HUES6 (cell line): ENCODE measurements around the gene CHST1.

Source experiments
- H3K27ac ChIP-seq: 2 replicates; pipeline ENCODE4 v1.7.0; 2013; ENCODE audit warnings: low read depth, mild to moderate bottlenecking, low read length, inconsistent platforms
- H3K27me3 ChIP-seq: 2 replicates; pipeline ENCODE4 v1.6.1; 2013; ENCODE audit warnings: low read length; ENCODE audit not compliant: control insufficient read depth, insufficient read depth
- H3K36me3 ChIP-seq: 2 replicates; pipeline ENCODE4 v1.6.1; 2013; ENCODE audit warnings: low read length; ENCODE audit not compliant: control insufficient read depth, insufficient read depth
- H3K4me1 ChIP-seq: 2 replicates; pipeline ENCODE4 v1.6.1; 2013; ENCODE audit warnings: low read length; ENCODE audit not compliant: control insufficient read depth, insufficient read depth
- H3K4me3 ChIP-seq: 2 replicates; pipeline ENCODE4 v1.5.1; 2013; ENCODE audit warnings: low read depth, low read length
- H3K9ac ChIP-seq: one replicate; pipeline ENCODE4 v1.6.1; 2013; ENCODE audit warnings: mild to moderate bottlenecking, low read length
- H3K9me3 ChIP-seq: 2 replicates; pipeline ENCODE4 v1.6.1; 2013; ENCODE audit warnings: low read depth, low read length; ENCODE audit not compliant: control insufficient read depth, insufficient read depth

The CHST1 gene

DNA sequence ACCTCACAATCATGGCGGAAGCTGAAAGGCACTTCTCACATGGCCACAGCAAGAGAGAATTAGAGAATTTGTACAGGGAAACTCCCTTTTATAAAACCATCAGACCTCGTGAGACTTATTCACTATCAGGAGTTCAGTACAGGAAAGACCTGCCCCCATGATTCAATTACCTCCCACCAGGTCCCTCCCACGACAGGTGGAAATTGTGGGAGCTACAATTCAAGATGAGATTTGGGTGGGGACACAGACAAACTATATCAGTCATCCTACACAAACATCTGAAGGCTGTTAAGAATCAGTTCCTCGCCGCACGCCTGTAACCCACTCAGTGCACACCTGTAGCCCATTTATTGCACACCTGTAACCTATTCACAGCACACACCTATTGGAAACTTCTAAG, 39.8 kb downstream of the CHST1 start:
- H3K4me3 ChIP-seq = no peak overlapping the region
- H3K9me3 ChIP-seq = peaks cover 21% of the 10 kb centered on the region
- H3K27ac ChIP-seq = no peak overlapping the region
- H3K9ac ChIP-seq = no peak overlapping the region
- H3K4me1 ChIP-seq = no peaks in the 10 kb centered on the region
- H3K36me3 ChIP-seq = no peaks in the 10 kb centered on the region
- H3K27me3 ChIP-seq = peaks cover 10% of the 10 kb centered on the region

DNA sequence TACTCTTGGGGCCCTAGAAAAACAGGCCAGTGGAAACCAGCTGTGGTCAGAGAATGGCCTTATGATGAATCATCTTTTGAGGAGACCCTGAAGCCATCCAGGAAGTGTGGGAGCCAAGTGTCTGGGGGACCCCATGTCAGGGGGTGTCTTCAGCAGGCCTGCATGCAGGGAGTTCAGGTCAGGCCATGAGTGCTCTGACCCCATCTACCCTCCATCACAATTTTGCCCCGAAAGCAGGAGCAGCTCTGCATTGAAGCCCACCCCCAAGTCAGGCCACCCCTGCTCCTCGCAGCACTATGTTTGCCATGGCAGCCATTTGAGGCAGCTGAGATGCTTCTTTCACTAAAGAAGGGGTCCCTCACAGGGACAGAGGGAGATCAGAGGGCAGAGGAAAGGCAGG, 41.3 kb downstream of the CHST1 start:
- Histone ChIP-seq H3K4me3 (no peak overlapping the region), H3K27ac (no peak overlapping the region), H3K36me3 (no peaks in the 10 kb centered on the region), H3K9ac (no peak overlapping the region), H3K4me1 (no peaks in the 10 kb centered on the region), H3K9me3 (peaks cover 27% of the 10 kb centered on the region), H3K27me3 (peaks cover 10% of the 10 kb centered on the region)

- Histone ChIP-seq H3K9me3 (peaks cover 24% of the 10 kb centered on the region), H3K4me1 (no peaks in the 10 kb centered on the region; the same call in 1 of the 2 replicates), H3K36me3 (no peaks in the 10 kb centered on the region), H3K27ac (no peak overlapping the region), H3K9ac (no peak overlapping the region), H3K4me3 (no peak overlapping the region), H3K27me3 (peaks cover 10% of the 10 kb centered on the region)
Measured at GRCh38 chr11:45622861-45623260, 42.6 kb downstream of the CHST1 start.

GRCh38 chr11:45622283-45622682, 43.1 kb downstream of the CHST1 start:
- H3K4me1 ChIP-seq = no peaks in the 10 kb centered on the region; the same call in 1 of the 2 replicates
- no peaks in the 10 kb centered on the region for H3K36me3 ChIP-seq
- no peak overlapping the region for H3K4me3 ChIP-seq
- H3K27ac ChIP-seq = no peak overlapping the region
- H3K9me3 ChIP-seq = peaks cover 19% of the 10 kb centered on the region; the same call in 1 of the 2 replicates
- H3K27me3 ChIP-seq = peaks cover 10% of the 10 kb centered on the region
- no peak overlapping the region for H3K9ac ChIP-seq

GRCh38 chr11:45621588-45621987, 43.8 kb downstream of the CHST1 start:
- no peaks in the 10 kb centered on the region; the same call in 1 of the 2 replicates for H3K4me1 ChIP-seq
- H3K27ac ChIP-seq = no peak overlapping the region
- peaks cover 10% of the 10 kb centered on the region for H3K27me3 ChIP-seq
- H3K9ac ChIP-seq = no peak overlapping the region
- H3K9me3 ChIP-seq = peaks cover 19% of the 10 kb centered on the region; the same call in 1 of the 2 replicates
- no peak overlapping the region for H3K4me3 ChIP-seq
- no peaks in the 10 kb centered on the region for H3K36me3 ChIP-seq

- Histone ChIP-seq H3K4me1 (no peaks in the 10 kb centered on the region; the same call in 1 of the 2 replicates), H3K27ac (no peak overlapping the region), H3K27me3 (no peaks in the 10 kb centered on the region), H3K9ac (no peak overlapping the region), H3K36me3 (no peaks in the 10 kb centered on the region), H3K4me3 (no peak overlapping the region), H3K9me3 (peaks cover 14% of the 10 kb centered on the region; the same call in 1 of the 2 replicates)
Measured at GRCh38 chr11:45620243-45620642, 45.2 kb downstream of the CHST1 start.

GRCh38 chr11:45618897-45619296, 46.5 kb downstream of the CHST1 start:
- Histone ChIP-seq H3K4me1 (no peaks in the 10 kb centered on the region; the same call in 1 of the 2 replicates), H3K9ac (no peak overlapping the region), H3K27me3 (no peaks in the 10 kb centered on the region), H3K36me3 (no peaks in the 10 kb centered on the region), H3K4me3 (no peak overlapping the region), H3K27ac (no peak overlapping the region), H3K9me3 (peaks cover 14% of the 10 kb centered on the region; the same call in 1 of the 2 replicates)

- H3K27ac ChIP-seq = no peak overlapping the region
- H3K4me1 ChIP-seq = no peaks in the 10 kb centered on the region; the same call in 1 of the 2 replicates
- H3K9me3 ChIP-seq = peaks cover 14% of the 10 kb centered on the region; the same call in 1 of the 2 replicates
- no peaks in the 10 kb centered on the region for H3K36me3 ChIP-seq
- H3K9ac ChIP-seq = no peak overlapping the region
- no peaks in the 10 kb centered on the region for H3K27me3 ChIP-seq
- H3K4me3 ChIP-seq = no peak overlapping the region
Measured at GRCh38 chr11:45617871-45618601, 47.4 kb downstream of the CHST1 start.

GRCh38 chr11:45616802-45617549, 48.4 kb downstream of the CHST1 start:
- no peak overlapping the region for H3K27ac ChIP-seq
- no peak overlapping the region for H3K4me3 ChIP-seq
- no peak overlapping the region for H3K9ac ChIP-seq
- no peaks in the 10 kb centered on the region for H3K27me3 ChIP-seq
- H3K36me3 ChIP-seq = no peaks in the 10 kb centered on the region
- no peaks in the 10 kb centered on the region; the same call in 1 of the 2 replicates for H3K4me1 ChIP-seq
- peaks cover 14% of the 10 kb centered on the region; the same call in 1 of the 2 replicates for H3K9me3 ChIP-seq

DNA sequence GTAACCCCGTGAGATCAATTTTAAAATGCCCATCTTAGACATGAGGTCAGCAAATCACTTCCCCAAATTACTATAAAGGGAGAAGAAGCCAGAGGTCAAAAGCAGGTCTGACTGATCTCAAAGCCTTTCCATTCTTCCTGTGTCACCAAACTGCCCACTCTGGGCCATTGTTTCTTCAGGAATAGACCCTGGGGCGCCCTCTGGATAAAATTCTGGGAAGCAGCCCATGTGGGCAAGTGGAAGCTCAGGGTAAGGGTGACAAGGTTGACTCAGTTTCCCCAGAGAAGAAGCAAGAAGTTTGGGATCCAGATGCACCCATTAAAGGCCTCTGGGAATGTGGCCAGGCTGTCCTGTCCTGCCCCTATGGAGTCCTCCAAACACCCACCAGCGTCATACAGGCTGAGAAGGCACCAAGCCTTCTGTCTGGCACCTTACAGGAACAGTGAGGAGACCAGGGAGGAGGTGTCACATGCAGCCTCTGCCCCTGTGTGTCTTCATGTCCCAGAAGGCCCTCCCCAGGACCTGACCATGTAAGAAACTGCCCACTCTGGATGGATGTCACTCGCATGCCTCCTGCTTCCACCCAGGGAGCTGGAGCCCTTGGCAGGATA, 50.1 kb downstream of the CHST1 start:
- Histone ChIP-seq H3K4me1 (no peaks in the 10 kb centered on the region; the same call in 1 of the 2 replicates), H3K27ac (no peak overlapping the region), H3K9me3 (peaks cover 3% of the 10 kb centered on the region; the same call in 1 of the 2 replicates), H3K4me3 (no peak overlapping the region), H3K36me3 (no peaks in the 10 kb centered on the region), H3K9ac (no peak overlapping the region), H3K27me3 (0 out of 2 replicates have a peak, but pooled peaks cover 3% of the 10 kb centered on the region)
